ENCODE data around the gene ATP6V1F. TPM values are rescaled to one million over a fixed set of nuclear protein-coding genes. Genes with fewer than 3 reads are reported as not detected.

ATP6V1F gene
- total RNA-seq, 6 experiments from 2014 or later, result 179 to 212 (median 193) TPM

DNA sequence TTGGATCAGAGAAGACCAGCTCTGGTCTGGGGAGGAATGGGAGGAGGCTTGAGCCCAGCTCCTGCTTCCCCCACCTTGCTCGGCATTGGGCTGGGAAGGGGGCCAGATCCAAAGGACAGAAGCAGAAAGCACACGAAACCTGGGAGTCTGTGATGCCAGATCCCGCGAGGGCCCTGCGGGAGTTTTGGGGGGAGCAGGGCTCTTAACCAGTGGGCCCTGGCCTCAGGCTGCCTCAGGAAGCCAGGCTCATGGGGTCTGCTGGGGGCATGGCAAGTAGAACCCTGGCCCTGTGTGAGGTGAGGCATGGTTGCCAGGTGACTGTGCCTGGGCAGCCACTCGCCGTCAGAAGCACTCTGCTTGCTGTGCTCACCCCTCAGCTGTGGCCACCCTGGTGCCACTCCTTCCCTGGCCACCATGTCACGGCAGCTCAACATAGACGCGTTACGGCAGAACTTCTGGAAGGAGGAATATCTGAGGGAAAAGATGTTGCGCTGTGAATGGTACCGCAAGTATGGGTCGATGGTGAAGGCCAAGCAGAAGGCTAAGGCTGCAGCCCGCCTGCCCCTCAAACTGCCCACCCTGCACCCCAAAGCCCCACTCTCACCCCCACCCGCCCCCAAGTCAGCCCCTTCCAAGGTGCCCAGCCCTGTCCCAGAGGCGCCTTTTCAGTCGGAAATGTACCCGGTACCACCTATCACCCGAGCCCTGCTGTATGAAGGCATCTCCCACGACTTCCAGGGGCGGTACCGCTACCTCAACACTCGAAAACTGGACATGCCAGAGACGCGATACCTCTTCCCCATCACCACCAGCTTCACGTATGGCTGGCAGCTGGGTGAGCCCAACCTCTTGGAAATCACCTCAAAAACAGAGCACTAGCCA, 3.6 kb downstream of the ATP6V1F start:
- H3K4me3 Mint-ChIP-seq, result 0 out of 2 replicates have a peak overlapping the region, but pooled peaks have one; percentile 28
- H3K27me3 Mint-ChIP-seq (ENCODE audit: insufficient read depth), result peaks cover 54% of the 10 kb centered on the region
- TF ChIP-seq, protein P1, sequence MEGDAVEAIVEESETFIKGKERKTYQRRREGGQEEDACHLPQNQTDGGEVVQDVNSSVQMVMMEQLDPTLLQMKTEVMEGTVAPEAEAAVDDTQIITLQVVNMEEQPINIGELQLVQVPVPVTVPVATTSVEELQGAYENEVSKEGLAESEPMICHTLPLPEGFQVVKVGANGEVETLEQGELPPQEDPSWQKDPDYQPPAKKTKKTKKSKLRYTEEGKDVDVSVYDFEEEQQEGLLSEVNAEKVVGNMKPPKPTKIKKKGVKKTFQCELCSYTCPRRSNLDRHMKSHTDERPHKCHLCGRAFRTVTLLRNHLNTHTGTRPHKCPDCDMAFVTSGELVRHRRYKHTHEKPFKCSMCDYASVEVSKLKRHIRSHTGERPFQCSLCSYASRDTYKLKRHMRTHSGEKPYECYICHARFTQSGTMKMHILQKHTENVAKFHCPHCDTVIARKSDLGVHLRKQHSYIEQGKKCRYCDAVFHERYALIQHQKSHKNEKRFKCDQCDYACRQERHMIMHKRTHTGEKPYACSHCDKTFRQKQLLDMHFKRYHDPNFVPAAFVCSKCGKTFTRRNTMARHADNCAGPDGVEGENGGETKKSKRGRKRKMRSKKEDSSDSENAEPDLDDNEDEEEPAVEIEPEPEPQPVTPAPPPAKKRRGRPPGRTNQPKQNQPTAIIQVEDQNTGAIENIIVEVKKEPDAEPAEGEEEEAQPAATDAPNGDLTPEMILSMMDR (IDR thresholded peaks at IDR 0.05), result no peak
- peaks cover 6% of the 10 kb centered on the region; the same call in 1 of the 2 replicates for H3K9me3 Mint-ChIP-seq
- DNase-seq, result no peak
- peak overlapping the region; percentile 16 for H3K27ac Mint-ChIP-seq
- peaks cover 38% of the 10 kb centered on the region for H3K4me1 Mint-ChIP-seq (ENCODE audit: low read depth)
- H3K36me3 Mint-ChIP-seq (ENCODE audit: low read depth), result peaks cover 22% of the 10 kb centered on the region

DNA sequence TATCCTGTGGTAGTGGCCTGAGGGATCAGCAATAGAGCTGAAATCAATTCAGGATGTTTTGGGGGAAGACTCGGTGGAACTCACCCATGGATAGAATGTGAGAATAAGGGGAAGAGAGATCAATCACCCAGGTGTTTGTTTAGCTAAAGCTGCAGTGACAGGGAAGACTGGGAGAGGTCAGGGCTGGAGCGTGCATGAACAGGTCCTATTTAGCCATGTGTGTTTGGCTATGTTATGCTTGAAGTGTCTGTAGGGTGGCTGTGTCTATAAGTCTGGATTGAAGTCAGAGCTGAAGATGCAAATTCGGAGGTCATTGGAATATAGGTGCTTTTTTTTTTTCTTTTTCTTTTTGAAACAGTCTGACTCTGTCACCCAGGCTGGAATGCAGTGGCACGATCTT, 4.6 kb downstream of the ATP6V1F start:
- peaks cover 6% of the 10 kb centered on the region; the same call in 1 of the 2 replicates for H3K9me3 Mint-ChIP-seq
- H3K4me1 Mint-ChIP-seq (ENCODE audit: low read depth), result peaks cover 33% of the 10 kb centered on the region
- no peak for DNase-seq
- peaks cover 19% of the 10 kb centered on the region for H3K36me3 Mint-ChIP-seq (ENCODE audit: low read depth)
- TF ChIP-seq, protein P1 (IDR thresholded peaks at IDR 0.05), result no peak
- no peak overlapping the region for H3K4me3 Mint-ChIP-seq
- H3K27me3 Mint-ChIP-seq (ENCODE audit: insufficient read depth), result peaks cover 57% of the 10 kb centered on the region
- H3K27ac Mint-ChIP-seq, result no peak overlapping the region

DNA sequence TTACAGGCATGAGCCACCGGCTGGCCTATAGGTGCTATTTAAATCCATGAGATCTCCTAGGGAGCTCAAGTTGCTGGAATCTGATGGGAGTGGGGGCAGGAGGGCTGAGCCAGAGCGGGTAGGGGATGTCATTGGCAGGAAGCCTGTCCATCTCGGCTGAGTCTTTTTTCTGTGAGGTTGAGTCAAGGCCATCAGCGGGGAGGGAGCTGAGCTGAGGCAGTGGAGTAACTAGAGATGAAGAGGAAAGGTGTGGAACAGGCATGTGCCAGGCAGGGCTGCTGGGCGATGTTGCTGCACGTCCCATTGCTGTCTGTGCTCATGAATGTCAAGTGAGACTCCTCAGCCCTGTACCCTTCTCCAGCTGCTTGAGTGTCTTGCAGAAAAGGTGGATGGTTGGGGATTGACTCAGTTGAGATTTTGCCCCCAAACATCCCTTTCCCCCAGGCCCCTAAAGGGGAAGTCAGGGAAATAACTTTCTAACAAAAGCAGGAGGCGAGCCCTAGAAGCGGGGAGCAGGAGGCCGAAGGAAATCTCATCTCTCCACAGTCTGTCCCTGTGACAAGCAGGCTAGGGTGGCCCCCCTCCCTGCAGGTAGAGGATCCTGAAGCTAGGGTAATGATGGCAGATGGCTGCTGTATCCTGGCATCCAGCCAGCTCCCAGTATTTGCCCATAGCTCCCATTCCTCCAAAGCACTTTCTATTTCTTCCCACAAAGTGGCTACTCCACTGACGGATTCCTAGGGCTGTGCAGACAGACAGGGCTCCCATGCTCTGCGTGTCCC, 5.4 kb downstream of the ATP6V1F start:
- Mint-ChIP-seq H3K9me3 (no peaks in the 10 kb centered on the region; the same call in 1 of the 2 replicates), H3K4me3 (no peak overlapping the region), H3K4me1 (ENCODE audit: low read depth) (peaks cover 30% of the 10 kb centered on the region), H3K36me3 (ENCODE audit: low read depth) (peaks cover 12% of the 10 kb centered on the region), H3K27ac (no peak overlapping the region; the same call in 1 of the 2 replicates), H3K27me3 (ENCODE audit: insufficient read depth) (peaks cover 52% of the 10 kb centered on the region)
- TF ChIP-seq, protein P1 (IDR thresholded peaks at IDR 0.05), result no peak
- DNase-seq, result no peak

DNA sequence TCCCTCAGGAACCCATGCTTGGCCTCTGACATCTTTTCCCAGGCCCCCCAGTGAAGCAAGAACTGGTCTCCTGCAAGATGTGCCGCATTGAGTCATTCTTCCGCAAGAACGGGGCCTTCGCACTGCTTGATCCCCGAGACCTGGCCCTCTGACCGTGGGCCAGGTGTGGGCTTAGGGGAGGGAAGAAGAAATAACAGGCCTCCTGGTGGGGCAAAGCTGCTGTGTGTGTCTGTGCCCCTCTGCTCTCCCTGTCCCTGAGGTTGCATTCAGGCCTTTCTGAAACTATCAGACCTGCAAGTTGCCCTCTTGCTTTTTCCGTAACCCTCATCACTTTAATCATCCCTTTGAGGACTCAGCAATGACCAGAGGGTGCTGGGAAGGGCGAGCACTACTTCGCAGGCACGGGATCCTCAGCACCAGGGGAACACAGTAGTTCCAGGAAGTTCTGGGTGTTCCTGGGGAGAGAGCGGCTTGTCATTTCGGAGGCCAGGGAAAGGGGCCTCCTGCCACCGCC, 6.0 kb downstream of the ATP6V1F start:
- TF ChIP-seq, protein P1 (IDR thresholded peaks at IDR 0.05), result no peak
- H3K4me3 Mint-ChIP-seq, result peak overlapping the region; percentile 67

DNA sequence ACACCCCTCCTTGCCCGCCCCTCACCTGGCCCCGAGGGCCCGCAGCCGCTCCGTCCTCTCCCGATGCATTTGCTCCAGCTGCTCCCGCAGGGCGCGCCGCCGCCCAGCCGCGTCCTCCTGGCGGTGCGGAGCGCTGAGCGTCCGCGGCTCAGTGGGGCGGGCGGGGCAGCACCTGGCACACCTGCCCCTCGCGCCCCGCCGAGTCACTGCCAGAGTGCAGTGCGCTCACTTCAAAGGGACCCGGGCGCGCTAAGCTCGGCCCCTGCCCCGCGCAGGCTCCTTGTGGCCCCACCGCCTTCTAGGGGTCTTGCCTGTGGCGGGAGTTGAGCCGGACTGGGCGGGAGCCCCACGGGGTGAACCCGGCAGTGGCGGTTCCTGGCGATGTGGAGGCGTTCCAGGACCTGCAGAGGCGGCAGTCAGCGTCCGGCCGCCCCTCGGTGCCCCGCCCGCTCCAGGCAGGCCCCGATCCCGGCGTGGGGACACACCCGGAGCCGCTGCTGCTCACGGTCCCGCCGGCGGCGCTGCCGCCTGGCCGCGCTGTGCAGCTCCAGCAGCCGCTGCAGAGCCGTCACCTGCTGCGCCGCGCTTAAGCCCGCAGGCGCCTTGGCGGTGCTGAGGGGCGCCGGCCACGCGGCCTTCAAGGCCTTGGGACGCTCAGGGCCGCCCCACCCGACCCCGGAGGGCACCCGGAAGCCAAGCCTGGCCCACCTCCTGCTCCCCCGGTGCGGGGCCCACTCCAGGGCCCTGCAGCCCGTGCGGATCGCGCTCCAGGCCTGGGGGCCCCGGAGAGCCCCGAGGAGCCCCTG, 6.7 kb downstream of the ATP6V1F start:
- Mint-ChIP-seq H3K27ac (no peak overlapping the region), H3K27me3 (ENCODE audit: insufficient read depth) (peaks cover 51% of the 10 kb centered on the region), H3K9me3 (no peaks in the 10 kb centered on the region; the same call in 1 of the 2 replicates), H3K4me3 (peak overlapping the region; percentile 67; the same call in 1 of the 2 replicates), H3K4me1 (ENCODE audit: low read depth) (peaks cover 24% of the 10 kb centered on the region), H3K36me3 (ENCODE audit: low read depth) (peaks cover 12% of the 10 kb centered on the region)
- no peak for DNase-seq
- TF ChIP-seq, protein P1 (IDR thresholded peaks at IDR 0.05), result no peak; the same call in 1 of the 2 replicates

More for the DNA sequence above, 6.0 kb downstream of the ATP6V1F start:
- Mint-ChIP-seq H3K27me3 (ENCODE audit: insufficient read depth) (peaks cover 51% of the 10 kb centered on the region), H3K36me3 (ENCODE audit: low read depth) (peaks cover 12% of the 10 kb centered on the region), H3K4me1 (ENCODE audit: low read depth) (peaks cover 27% of the 10 kb centered on the region), H3K27ac (no peak overlapping the region), H3K9me3 (no peaks in the 10 kb centered on the region; the same call in 1 of the 2 replicates)
- no peak for DNase-seq

All from HFFc6 (cell line).